RKO (cell line): Measurements from ENCODE around the gene AMY1C.
A peak's percentile ranks its signal among the peaks of the same experiment; 100 is the strongest.
"Not testable (repeated sequence)": the region's sequence is repeated elsewhere in the genome, so short reads cannot be mapped to it uniquely, and the experiment has no call there.

Experiments
- DNase-seq: peaks from one replicate; pipeline ENCODE4 v3.0.0-alpha.2; 2016; ENCODE audit warnings: low spot score

Gene AMY1C

DNA sequence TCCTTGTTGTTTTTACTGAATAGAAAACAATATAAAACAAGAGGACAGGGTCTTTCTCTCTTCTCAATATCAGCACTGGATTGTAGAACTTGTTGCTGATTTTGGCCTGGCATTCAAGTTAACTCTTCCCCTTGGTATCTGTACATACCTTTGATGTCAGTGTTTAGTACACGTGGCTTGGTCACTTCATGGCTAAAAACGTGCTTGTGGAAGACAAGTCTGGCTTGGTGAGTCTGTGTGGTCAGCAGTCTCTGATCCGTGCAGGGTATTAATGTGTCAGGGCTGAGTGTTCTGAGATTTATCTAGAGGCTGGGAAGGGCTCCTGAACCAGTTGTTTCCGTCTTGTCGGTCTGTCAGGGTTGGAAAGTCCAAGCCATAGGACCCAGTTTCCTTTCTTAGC is at the start of gene AMY1C:
Gene AMY1C (plus strand): TSS at position 301 of the 400 bp plus-strand sequence. CDS start 572 bp downstream, outside the sequence.
- DNase-seq, result not testable (repeated sequence)

GRCh38 chr1:103700669-103701068 is 49.0 kb upstream of the AMY1C start:
- DNase-seq, result not testable (repeated sequence)

DNA sequence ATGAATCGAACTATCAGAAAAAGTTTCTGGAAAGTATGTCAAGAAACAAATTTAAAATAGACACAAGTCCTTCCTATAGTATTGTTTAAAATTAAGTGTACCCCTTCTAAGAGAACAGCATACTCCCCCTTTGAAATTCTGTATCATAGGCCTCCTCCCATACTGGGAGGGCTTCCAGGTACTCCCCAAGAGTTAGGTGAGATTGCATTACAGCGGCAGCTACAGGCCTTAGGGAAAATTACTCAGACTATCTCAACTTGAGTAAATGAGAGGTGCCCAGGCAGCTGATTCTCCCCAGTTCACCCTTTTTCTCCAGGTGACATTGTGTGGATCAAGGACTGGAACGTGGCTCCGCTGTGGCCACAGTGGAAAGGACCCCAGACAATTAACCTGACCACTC is 48.4 kb upstream of the AMY1C start:
- DNase-seq, result not testable (repeated sequence)

GRCh38 chr1:103707670-103708069 is 42.0 kb upstream of the AMY1C start:
- not testable (repeated sequence) for DNase-seq

GRCh38 chr1:103710381-103710780 is 39.3 kb upstream of the AMY1C start:
- DNase-seq, result not testable (repeated sequence)

DNA sequence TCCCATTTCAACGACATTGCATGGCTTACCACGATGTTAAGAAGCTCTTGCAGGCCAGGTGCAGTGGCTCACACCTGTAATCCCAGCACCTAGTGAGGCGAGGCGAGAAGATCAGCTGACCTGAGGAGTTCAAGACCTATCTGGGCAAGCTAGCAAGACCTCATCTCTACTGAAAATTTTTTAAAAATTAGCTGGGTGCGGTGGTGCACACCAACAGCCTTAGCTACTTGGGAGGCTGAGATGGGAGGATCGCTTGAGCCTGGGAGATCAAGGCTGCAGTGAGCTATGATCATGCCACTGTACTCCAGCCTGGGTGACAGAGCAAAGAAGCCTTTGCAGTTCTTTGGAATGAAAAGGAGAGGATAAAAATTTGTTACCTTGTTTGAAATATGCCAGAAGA is 32.3 kb upstream of the AMY1C start:
- DNase-seq, result not testable (repeated sequence)

DNA sequence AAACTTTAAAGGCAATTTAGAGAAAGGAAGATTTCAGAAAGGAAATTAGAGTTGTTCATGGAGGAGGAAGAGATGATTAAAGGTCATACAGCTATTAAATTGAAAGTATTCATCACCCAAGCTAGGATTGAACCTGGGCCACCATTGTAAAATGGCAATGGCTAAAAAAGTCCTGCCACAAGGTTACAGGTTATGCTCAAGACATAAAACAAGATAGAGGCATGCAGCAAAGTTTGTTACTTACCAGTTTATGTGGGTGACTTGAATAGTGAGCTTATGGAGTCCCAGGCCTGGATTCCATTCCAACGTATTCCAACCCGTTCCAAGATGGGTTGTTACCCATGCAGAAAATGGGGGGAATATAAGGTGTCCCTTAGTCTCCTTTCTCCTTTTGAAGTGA is 28.2 kb upstream of the AMY1C start:
- DNase-seq, result not testable (repeated sequence)

GRCh38 chr1:103735334-103735733 is 14.4 kb upstream of the AMY1C start:
- DNase-seq, result not testable (repeated sequence)

DNA sequence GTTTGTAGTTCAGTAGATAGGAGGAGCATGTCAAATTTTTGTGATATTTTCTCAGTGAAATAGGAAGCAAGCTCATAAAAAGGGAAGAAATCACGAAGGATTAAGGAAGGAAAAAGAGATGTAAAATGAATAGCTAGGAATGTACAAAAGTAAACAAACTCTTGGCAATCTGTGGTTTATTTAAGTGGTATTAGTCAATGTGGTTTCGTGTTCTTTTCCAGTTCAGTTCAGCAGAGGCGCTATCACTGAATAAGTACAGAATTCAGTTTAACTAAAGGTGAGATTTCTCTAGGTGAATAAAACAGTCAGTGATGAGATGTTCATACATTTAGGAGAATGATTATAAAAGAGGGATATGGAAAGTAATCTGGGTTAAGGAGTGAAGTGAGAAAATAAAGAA is 11.7 kb upstream of the AMY1C start:
- DNase-seq, result not testable (repeated sequence)

- not testable (repeated sequence) for DNase-seq
These were observed 5.2 kb upstream of the AMY1C start for GRCh38 chr1:103744449-103744848.

DNA sequence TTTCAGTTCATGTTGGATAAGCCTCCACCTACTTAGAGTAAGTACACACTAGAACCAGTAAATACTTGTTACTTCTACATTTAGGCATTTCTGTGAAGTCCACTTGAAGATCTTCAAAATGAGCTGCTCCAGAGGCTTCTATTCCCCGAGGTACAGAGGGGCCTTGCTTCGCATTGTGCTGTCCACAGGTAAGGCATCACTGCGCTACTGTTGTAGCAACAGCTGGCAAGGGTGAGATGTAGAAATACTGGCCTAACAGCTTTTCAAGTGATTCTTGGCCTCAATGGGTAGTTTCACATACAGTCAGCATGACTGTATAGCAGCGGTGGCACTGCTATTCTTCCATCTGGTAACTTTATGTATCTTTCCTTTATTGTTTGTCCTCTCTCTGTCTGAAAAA is 4.7 kb upstream of the AMY1C start:
- DNase-seq, result not testable (repeated sequence)

DNA sequence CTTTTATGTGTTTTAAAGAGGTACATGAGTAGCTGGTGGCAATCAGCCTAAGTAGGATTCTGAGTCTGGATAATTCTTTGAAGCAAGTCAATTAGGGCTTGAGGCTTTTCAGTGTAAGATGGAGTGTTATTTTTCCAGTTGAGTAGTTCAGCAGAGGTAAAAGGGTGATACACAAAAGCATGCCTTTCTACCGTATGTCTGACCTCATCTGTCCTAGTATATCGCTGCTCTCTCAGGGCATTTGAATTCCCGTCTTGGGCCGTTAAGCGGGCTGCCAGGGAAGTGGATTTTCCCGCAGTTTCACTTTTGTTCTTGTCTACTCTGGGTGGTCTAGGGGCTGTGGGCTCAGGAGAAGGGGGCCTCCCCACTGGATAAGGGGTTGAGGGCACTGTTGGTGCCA is 1.4 kb upstream of the AMY1C start:
- not testable (repeated sequence) for DNase-seq

DNA sequence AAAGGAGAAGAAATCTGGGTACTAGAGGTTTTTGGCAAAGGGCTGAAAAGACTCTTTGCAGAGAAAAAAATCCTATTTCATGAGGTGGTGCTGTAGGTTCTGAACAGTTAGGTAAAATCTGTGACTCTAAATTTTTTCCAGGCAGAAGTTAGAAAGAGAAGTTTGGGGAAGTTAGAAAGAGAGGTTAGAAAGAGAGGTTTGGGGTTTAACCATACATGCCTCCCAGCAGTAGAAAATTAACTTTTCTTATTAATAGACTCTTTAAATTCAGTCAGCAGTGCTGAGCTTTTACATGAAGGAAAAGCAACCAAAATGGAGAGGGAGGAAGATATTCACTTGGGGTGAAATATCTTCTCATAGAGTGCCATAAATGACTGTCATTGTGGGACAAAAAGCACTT is 12.2 kb downstream of the AMY1C start:
- no peak for DNase-seq

GRCh38 chr1:103779932-103780331 is 30.2 kb downstream of the AMY1C start:
- DNase-seq, result no peak

DNA sequence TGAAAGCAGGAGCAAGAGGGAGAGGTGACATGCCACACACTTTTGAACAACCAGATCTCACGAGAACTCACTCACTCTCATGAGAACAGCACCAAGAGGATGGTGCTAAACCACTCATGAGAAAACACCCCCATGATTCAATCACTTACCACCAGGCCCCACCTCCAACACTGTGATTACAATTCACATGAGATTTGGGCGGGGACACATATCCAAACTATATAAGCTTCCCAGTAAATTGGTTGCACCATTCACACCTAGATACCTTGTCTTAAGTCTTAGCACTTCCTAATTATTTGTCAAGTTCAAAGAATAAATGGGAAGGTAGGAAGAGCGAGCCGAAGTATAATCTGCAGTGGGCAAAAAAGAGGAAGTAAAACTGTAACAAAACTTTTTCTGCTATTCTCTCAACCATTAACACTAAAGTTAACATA is 34.3 kb downstream of the AMY1C start:
- DNase-seq, result no peak

DNA sequence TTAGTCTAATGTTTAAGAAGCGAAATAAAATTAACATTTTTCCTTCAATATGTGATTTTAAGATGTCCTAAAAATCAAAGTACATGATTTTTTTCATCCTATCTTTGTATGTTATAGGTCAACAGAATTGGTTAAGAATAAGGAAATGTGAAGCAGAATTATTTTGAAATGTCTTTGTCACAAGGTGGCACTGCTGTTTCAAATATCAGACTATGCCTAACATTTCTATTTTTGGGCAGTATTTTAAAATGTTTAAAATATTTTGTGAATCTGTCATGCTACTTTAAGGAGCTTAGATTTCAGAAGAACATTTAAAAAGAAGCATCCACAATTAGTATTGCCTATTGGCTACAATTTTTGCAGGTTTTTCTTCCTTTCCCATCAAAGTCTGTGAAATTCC is 38.7 kb downstream of the AMY1C start:
- DNase-seq, result peak; percentile 47

- DNase-seq, result no peak
These were observed 40.5 kb downstream of the AMY1C start for GRCh38 chr1:103790172-103790571.
